COR-L47 (cell line): ENCODE data around the gene ZNF770.

Source experiments
- DNase-seq: peaks from one replicate; lab custom pipeline; 2025; lab: John Stamatoyannopoulos, UW

The ZNF770 gene

GRCh38 chr15:34988027-34988902 is at the start of gene ZNF770:
ZNF770 (minus strand) TSS chr15:34988287; CDS start chr15:34983434, 4,853 bp downstream.
- DNase-seq = peak; percentile 64

DNA sequence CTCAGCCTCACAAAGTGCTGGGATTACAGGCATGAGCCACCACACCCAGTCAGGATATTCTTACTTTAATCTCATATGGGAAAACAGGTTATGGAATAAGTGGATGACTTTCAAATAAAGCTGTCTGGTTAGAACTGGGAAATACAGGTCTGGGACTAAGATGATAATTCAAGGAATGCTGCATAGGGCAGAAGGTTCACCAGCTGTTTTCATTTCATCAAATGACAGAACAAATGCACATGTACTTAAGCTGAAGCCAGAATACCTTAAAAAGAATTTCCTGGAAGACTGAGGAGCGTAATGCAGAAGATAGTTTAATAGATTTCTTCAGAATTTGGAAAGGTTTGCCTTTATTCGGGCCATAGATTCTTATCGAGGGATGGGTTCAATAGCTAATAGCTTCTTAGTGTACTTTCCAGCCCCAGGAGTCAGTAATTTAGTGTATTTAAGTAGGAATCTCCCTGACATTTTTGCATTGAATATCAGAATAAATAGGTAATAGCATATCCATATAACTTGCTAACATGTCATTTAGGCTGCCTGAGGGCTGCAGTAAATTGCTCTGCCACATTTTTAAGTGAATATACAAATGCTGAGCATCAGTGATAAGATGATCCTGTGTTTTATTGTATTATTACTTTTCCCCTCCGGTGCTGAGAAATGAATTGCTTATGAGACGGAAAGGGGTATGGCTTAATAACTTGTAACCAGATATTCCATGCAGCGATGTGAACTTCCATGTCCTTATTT is 40.3 kb upstream of the ZNF770 start:
- no peak for DNase-seq

GRCh38 chr15:35023804-35024203 is 35.7 kb upstream of the ZNF770 start:
- DNase-seq = no peak

DNA sequence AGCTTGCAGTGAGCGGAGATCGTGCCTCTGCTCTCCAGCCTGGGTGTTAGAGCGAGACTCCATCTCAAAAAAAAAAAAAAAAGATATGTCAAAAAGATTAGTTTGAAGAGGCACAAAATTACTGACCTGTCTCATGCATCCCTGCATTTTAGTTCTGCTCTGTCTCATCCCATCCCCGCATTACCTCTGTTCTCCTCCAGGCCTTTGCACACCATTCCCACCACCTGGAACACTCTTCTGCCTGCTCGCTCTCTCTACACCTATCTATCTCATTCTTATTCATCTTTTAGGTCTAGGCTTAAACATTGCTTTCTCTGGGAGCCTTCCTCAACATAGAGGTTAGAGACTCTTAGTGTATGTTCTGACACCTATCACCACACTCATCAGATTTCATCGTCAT is 32.9 kb upstream of the ZNF770 start:
- no peak for DNase-seq

DNA sequence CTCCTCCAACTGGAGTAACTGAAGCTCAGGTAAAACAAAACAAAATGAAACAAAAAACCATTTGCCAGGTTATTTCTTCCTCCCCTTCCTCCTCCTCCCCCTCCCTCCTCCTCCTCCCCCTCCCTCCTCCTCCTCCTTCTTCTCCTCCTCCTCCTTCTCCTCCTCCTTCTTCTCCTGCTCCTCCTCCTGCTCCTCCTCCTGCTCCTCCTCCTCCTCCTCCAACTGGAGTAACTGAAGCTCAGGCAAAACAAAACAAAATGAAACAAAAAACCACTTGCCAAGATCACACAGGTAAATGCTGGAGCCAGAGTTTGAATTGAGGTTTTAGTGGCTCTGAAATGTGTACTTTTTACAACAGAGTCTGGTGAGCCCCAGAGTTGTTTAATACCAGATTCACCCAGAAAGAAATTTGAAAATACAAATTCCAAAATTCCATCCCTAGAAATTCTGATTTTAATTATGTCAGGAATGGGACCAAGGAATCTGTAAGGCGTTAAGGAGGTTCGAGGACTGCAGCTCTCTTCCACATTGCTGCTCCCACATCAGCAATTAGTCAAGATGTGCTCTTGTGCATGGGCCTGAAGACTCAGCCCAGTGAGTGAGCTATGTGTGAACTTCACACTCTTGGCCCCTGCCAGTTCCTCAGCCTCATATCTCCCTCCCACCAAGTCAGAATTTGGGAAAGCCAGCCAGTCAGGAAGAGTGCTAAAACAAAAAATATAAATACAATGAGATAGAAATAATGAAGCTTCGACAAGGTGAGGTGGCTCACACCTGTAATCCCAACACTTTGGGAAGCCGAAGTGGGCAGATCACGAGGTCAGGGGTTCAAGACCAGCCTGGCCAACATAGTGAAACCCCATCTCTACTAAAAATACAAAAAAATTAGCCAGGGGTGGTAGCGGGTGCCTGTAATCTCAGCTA is 31.6 kb upstream of the ZNF770 start:
- DNase-seq = no peak

- DNase-seq = no peak
These were observed 26.2 kb upstream of the ZNF770 start for GRCh38 chr15:35014241-35014640.

DNA sequence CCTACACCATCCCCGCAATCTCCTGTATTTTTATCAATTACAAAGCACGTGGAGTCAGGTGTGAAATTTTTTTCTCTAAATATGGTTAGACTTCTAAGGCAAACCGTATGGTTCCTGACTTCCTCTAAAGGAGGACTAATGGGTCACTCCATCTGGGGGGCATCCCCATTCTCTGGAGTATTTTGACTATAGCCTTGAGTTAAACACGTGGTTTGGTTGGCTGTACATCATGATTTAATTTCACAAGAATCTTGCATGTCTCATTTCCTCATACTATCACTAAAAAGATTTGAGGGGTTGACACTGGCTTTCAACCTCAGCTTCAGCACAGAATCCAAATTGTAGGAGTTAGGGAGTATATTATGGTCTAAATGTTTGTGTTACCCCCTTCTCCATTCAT is 25.3 kb upstream of the ZNF770 start:
- no peak for DNase-seq

DNA sequence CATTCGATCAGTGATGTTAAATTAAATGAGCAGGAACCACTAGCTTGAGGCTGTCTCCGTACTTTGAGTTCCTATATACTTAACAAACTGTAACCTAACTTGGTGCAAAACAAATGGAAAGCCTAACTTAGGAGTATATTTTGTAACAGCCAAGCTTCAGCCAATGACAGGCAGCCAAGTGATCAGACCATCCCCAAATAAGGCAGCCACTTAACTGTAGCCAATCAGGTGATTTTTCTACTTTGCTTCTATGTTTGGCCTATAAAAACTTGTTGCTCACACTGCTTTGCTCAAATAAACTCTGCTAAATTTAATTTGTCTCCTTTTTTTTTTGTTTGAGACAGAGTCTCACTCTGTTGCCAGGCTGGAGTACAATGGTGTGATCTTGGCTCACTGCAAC is 19.3 kb upstream of the ZNF770 start:
- DNase-seq = no peak

GRCh38 chr15:35005933-35006332 is 17.8 kb upstream of the ZNF770 start:
- no peak for DNase-seq

GRCh38 chr15:35003928-35004327 is 15.8 kb upstream of the ZNF770 start:
- no peak for DNase-seq

GRCh38 chr15:35000511-35000910 is 12.4 kb upstream of the ZNF770 start:
- DNase-seq = no peak

DNA sequence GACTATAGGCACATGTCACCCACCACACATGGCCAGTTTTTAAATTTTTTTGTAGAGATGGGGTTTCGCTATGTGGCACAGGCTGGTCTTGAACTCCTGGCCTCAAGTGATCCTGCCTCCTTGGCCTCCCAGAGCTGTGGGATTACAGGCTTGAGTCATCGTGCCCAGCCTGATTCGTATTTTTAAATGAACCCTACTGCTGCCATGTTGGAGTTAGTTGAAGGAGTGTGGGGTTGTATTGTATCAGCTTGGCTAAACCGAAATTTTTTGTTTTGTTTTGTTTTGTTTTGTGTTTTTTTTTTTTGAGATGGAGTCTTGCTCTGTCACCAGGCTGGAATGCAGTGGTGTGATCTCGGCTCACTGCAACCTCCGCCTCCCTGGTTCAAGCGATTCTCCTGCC is 11.8 kb upstream of the ZNF770 start:
- DNase-seq = no peak

DNA sequence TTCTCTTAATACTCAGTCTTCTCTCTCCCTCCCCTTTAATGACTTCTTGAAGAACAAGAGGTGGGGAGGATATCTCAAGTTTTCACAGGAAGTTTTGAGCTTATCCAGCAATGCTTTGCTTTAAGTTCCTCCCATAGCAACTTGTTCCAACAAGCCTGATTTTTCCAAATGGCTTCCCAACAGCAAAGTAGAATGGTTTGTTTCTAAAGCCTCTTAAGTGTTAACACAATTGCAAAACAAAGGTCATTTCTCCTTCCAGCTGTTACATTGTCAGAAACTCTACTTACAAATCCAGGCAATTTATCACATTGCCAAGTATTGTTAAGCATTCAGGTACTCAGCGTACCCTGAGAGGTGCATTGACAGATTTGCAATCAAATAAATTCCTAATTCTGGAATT is 6.8 kb upstream of the ZNF770 start:
- DNase-seq = no peak

- DNase-seq = no peak
These were observed 5.8 kb upstream of the ZNF770 start for GRCh38 chr15:34993877-34994276.

DNA sequence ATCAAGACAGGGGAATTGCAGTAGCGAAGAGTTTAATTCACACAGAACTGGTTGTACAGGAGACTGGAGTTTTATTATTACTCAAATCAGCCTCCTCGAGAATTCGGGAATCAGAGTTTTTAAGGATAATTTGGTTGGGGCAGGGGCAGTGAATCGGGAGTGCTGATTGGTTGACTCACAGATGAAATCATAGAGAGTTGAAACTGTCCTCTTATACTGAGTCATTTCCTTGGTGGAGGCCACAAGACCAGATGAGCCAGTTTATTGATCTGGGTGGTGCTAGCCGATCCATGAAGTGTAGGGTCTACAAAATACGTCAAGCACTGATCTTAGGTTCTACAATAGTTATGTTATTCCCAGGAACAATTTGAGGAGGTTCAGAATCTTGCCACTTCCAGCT is 5.3 kb upstream of the ZNF770 start:
- DNase-seq = no peak

DNA sequence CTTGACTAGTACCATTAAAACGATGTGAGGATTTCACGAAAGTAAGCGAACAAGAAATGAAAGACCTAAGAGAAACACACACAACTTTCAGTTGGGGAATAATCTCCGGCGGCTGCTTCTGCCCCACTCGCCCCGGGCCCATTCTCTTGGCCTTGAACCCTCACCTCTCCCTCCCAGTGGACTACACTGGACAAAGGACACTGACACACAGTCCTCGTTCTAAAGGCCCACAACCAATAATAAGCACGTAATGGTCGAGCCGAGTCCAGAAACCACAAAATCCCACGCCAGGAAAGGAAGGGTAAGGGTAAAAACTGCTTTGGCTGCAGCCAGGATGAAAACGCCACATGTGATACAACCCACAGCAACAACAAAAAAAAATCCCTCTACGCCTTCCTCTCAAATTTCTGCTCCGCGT is 469 bp downstream of the ZNF770 start:
- DNase-seq = no peak

DNA sequence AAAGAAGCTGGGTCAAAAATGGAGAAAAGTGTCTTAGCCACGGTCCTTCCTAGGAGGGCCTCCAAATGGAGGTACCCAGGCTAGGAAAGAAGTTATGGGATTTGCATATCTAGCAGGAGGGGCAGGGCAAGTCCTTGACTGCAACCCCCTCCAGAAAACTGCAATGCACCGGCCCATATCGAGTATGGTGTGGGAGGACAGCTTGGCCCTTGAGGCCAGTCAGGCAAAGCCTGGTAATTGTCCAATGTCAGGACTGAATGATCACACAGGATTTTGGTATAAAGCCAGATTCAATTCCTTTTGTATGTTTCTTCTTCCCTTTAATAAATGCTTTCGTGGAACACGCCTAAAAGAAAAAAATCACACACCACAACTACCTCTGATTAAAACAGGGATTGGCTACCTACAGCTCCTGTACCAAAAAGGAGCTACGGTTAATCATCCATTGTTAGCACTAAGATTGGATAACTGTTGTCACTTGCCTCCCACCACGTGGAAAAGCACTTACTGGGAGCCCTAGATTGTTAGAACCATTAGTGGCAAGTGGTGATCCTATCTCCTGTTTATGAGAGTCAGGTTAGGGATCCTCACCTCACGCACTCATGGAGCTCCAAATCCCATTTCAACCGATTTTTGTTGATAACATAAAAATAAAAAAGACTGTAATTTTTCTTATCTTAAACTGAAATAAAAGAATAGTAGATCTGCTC is 1.2 kb downstream of the ZNF770 start:
- DNase-seq = peak; percentile 6

- DNase-seq = no peak
These were observed 1.8 kb downstream of the ZNF770 start for GRCh38 chr15:34986326-34986725.

DNA sequence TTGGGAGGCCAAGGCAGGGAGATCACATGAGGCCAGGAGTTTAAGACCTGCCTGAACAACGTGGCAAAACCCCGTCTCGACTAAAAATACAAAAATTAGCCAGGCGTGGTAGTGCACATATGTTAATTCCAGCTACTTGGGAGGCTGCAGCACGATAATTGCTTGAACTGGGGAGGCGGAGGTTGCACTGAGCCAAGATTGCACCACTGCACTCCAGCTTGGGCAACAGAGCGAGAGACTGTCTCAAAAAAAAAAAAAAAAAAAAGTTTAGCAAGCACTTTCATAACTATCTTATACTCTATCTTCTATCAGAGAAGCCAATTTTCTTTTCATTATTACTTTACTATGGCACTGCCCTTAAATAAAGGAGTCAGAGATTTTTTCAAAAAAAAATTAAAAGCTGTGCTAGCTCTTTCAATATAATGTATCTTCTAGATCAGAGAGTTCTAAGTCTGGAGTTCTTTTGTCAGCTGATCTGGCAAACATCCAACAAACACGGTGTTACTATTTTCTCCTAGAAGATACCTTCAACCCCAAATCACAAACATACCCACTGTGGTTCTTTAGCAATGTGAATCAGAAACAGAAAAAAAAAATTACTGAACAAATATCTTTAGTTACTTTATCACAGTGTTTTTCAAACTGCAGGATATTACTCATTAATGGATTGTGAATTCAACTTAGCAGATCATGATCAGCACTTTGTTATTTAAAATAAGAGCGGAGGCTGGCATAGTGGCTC is 3.0 kb downstream of the ZNF770 start:
- DNase-seq = no peak

GRCh38 chr15:34976743-34977142 is 11.3 kb downstream of the ZNF770 start:
- no peak for DNase-seq

GRCh38 chr15:34976073-34976472 is 12.0 kb downstream of the ZNF770 start:
- DNase-seq = no peak
